Measurements from ENCODE around the gene KCNV2.

Gene KCNV2

DNA sequence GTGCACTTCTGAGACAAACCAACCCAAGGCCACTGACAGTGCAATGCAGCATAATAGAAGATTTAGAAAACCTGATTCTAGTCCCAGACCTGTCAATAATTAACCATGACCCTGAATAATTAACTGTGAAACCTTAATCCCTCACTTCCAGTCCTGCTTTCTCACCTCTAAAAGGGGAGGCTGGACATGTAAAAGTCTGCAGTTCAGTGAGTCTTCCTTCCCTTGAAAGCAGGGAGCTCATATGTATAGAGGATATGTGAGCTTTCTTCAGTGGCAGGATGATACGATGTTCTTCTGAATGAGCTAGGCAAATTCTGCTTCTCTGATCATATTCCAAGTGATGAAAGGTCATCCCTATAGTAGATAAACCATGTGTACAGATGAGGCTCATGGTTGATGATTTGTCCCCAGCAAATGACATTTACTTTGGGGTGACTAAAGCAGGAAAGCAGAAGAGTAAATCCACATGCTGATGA lies 2.9 kb downstream of the KCNV2 start:
- DNase-seq, result no peak
- in situ Hi-C loops (cut with HindIII; ENCODE audit: low pct_ligation_motif_present, low sequenced_read_pairs), result no loop called here
- no peak overlapping the region for H3K4me3 ChIP-seq (ENCODE audit: low read depth, low read length)
- H3K27ac ChIP-seq, result no peak overlapping the region
- TF ChIP-seq CTCF (IDR thresholded peaks at IDR 0.05; ENCODE audit: low read depth, low read length, missing control alignments), result no peak
- no peaks in the 10 kb centered on the region for H3K27me3 ChIP-seq (replicated peaks)
- no peaks in the 10 kb centered on the region for H3K36me3 ChIP-seq (replicated peaks)

GRCh38 chr9:2722715-2723114 lies 5.4 kb downstream of the KCNV2 start:
- Histone ChIP-seq H3K36me3 (replicated peaks) (no peaks in the 10 kb centered on the region), H3K4me3 (ENCODE audit: low read depth, low read length) (no peak overlapping the region), H3K27me3 (replicated peaks) (no peaks in the 10 kb centered on the region), H3K27ac (no peak overlapping the region)
- DNase-seq, result no peak
- no peak for TF ChIP-seq CTCF (IDR thresholded peaks at IDR 0.05; ENCODE audit: low read depth, low read length, missing control alignments)
- in situ Hi-C loops (cut with HindIII; ENCODE audit: low pct_ligation_motif_present, low sequenced_read_pairs), result no loop called here

GRCh38 chr9:2723376-2724065 lies 6.2 kb downstream of the KCNV2 start:
- no peak for TF ChIP-seq CTCF (IDR thresholded peaks at IDR 0.05; ENCODE audit: low read depth, low read length, missing control alignments)
- in situ Hi-C loops (cut with HindIII; ENCODE audit: low pct_ligation_motif_present, low sequenced_read_pairs), result no loop called here
- H3K4me3 ChIP-seq (ENCODE audit: low read depth, low read length), result no peak overlapping the region
- no peak for DNase-seq
- H3K27ac ChIP-seq, result no peak overlapping the region
- H3K36me3 ChIP-seq (replicated peaks), result no peaks in the 10 kb centered on the region
- H3K27me3 ChIP-seq (replicated peaks), result no peaks in the 10 kb centered on the region

GRCh38 chr9:2725126-2725525 lies 7.8 kb downstream of the KCNV2 start:
- H3K27ac ChIP-seq, result no peak overlapping the region
- H3K4me3 ChIP-seq (ENCODE audit: low read depth, low read length), result no peak overlapping the region
- no peak for DNase-seq
- in situ Hi-C loops (cut with HindIII; ENCODE audit: low pct_ligation_motif_present, low sequenced_read_pairs), result no loop called here
- no peak for TF ChIP-seq CTCF (IDR thresholded peaks at IDR 0.05; ENCODE audit: low read depth, low read length, missing control alignments)
- H3K36me3 ChIP-seq (replicated peaks), result no peaks in the 10 kb centered on the region
- H3K27me3 ChIP-seq (replicated peaks), result no peaks in the 10 kb centered on the region

- no peaks in the 10 kb centered on the region for H3K27me3 ChIP-seq (replicated peaks)
- H3K27ac ChIP-seq, result no peak overlapping the region
- TF ChIP-seq CTCF (IDR thresholded peaks at IDR 0.05; ENCODE audit: low read depth, low read length, missing control alignments), result no peak
- H3K36me3 ChIP-seq (replicated peaks), result no peaks in the 10 kb centered on the region
- H3K4me3 ChIP-seq (ENCODE audit: low read depth, low read length), result no peak overlapping the region
- no peak for DNase-seq
- in situ Hi-C loops (cut with HindIII; ENCODE audit: low pct_ligation_motif_present, low sequenced_read_pairs), result no loop called here
Measured at GRCh38 chr9:2725898-2726649, 8.8 kb downstream of the KCNV2 start.
